ENCODE measurements around the gene IRAK1.

IRAK1 gene

GRCh38 chrX:154027022-154027402 lies 7.3 kb upstream of the IRAK1 start:
- TF ChIP-seq CTCF (IDR thresholded peaks at IDR 0.05), result no peak
- no peak for TF ChIP-seq ZFX (IDR thresholded peaks at IDR 0.05; ENCODE audit: borderline replicate concordance)

GRCh38 chrX:154026136-154027021 lies 6.7 kb upstream of the IRAK1 start:
- TF ChIP-seq CTCF (IDR thresholded peaks at IDR 0.05) (no peak), ZFX (IDR thresholded peaks at IDR 0.05; ENCODE audit: borderline replicate concordance) (no peak)
- no peak overlapping the region for H3K27ac ChIP-seq

More at GRCh38 chrX:154027022-154027402, 7.3 kb upstream of the IRAK1 start:
- no peak overlapping the region for H3K27ac ChIP-seq

- H3K27ac ChIP-seq, result no peak overlapping the region
- TF ChIP-seq ZFX (IDR thresholded peaks at IDR 0.05; ENCODE audit: borderline replicate concordance), result no peak
Observed at GRCh38 chrX:154025230-154025629, 5.5 kb upstream of the IRAK1 start.

GRCh38 chrX:154024271-154024670 lies 4.6 kb upstream of the IRAK1 start:
- no peak for TF ChIP-seq CTCF (IDR thresholded peaks at IDR 0.05)
- TF ChIP-seq ZFX (IDR thresholded peaks at IDR 0.05; ENCODE audit: borderline replicate concordance), result no peak
- H3K27ac ChIP-seq, result no peak overlapping the region

- no peak overlapping the region for H3K27ac ChIP-seq
- TF ChIP-seq CTCF (IDR thresholded peaks at IDR 0.05), result no peak
- TF ChIP-seq ZFX (IDR thresholded peaks at IDR 0.05; ENCODE audit: borderline replicate concordance), result no peak
Observed at GRCh38 chrX:154023276-154024000, 3.7 kb upstream of the IRAK1 start.

GRCh38 chrX:154022108-154022507 lies 2.4 kb upstream of the IRAK1 start:
- TF ChIP-seq ZFX (IDR thresholded peaks at IDR 0.05; ENCODE audit: borderline replicate concordance) (no peak), CTCF (IDR thresholded peaks at IDR 0.05) (no peak)
- no peak overlapping the region for H3K27ac ChIP-seq

- peak overlapping the region; percentile 80 for H3K27ac ChIP-seq
- no peak for TF ChIP-seq ZFX (IDR thresholded peaks at IDR 0.05; ENCODE audit: borderline replicate concordance)
- TF ChIP-seq CTCF (IDR thresholded peaks at IDR 0.05), result no peak
Observed at GRCh38 chrX:154021131-154021611, 1.5 kb upstream of the IRAK1 start.

Data from 22Rv1 (cell line).